Activated T-helper 1 cell treated with anti-CD3 and anti-CD28 coated beads, Interleukin-12 subunit alpha, Interleukin-12 subunit beta, Interleukin-2, Interleukin-4 antibody, amounts not matched to agents 30 ng/mL and 10 ng/mL and 1 ng/mL, durations not matched to agents 14 hours and 24 hours and 36 hours (primary cell): ENCODE data around the gene GPR50. TPM values are rescaled to one million over a fixed set of nuclear protein-coding genes. Genes with fewer than 3 reads are reported as not detected.

Source experiments
- total RNA-seq: library from RNA; stranded (reverse); gene quantifications from 2 replicates; pipeline ENCODE4 v1.2.3, GENCODE V29; 2022

The GPR50 gene
- total RNA-seq, 1 donor from 2014 or later, result not detected

Other genes with a start within 250 kb of the GPR50 start
- gene HMGB3, start 193.2 kb upstream of the GPR50 start, total RNA-seq, result 29.6 and 32.3 TPM in 2 replicates
- gene VMA21, start 220.6 kb downstream of the GPR50 start, total RNA-seq, result 39.4 and 49.2 TPM in 2 replicates